D341Med (cell line): ENCODE data around the gene ABCC5.

Experiments
- DNase-seq: peaks from one replicate; pipeline ENCODE4 v3.0.0; 2012; ENCODE audit warnings: low spot score

Gene ABCC5

DNA sequence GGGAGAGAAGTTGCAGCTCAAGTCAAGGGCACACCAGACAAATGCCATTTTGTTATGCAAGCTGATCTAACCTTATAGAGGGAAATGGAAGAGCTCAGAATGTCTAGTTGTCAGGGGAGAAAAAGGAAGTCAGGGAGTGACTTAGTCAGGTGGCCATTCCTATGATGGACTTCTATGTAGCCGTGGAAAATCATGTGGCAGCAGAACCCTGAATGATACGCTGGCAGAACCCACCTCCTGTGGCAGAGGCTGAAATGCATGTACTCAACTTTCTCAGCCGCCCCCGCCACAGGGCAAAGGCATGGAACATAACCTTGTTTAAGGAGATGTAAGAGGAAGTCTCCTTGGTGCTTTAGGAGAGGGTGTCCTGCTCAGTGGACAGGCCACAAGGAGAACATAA lies 95.3 kb downstream of the ABCC5 start:
- no peak for DNase-seq

GRCh38 chr3:183921096-183921495 lies 96.6 kb downstream of the ABCC5 start:
- no peak for DNase-seq

DNA sequence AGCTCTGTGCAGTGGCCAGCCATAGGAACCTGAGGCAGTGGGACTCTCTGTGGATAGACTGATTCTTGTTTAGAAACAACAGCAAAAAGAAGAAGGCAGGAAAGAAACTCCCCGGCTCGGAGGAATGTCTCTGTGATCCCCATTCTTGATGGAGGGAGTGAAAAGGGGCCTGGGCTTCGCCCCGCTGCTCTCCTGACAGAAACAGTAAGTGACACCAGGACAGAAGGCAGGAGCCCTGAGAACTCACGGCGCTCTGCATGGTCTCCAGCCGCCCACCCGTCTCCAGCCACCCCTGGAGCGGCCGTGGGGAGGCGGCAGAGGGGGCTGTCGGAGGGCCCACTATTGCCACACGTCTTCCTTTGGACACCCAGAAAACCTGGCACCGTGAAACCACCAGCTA lies 97.3 kb downstream of the ABCC5 start:
- no peak for DNase-seq

DNA sequence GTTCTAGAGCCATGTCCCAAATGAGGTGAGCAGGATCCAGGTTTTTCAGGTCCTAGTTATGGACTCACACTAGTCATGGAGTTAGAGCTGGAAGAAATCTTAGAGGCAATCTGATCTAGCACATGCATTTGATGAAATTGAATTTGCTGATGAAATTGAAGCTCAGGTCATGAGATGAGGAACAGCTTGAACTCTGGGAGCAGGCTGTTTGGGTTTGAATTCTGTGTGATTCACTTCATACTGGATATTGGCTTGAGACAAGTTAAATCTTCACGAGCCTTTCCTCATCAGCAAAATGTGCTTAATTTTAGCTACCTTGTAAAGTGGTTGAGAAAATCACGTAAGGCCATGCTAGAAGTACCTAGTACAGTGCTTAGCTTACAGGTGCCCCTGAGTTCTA lies 99.5 kb downstream of the ABCC5 start:
- DNase-seq = no peak

- DNase-seq = no peak
Measured at GRCh38 chr3:183917776-183918175, 99.9 kb downstream of the ABCC5 start.

DNA sequence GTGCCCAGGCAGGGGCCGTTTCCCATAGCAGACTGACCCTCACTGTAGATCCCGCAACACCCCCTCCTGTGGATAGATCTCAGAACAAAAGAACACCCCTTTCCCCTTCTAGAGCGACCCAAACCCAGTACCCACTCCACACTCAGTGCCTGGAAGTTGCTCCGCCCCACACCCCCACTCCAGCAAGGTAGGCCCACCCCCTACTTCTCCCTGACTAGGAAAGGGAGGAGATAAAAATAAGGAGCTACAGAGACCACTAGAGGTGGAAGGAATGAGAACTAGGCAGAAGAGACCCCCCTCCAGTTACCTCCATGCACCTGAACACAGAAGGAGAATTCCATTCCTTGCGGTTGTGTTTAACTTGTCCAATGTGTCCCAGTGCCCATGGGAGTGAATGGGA lies 102.8 kb downstream of the ABCC5 start:
- no peak for DNase-seq

GRCh38 chr3:183913580-183913920 lies 104.1 kb downstream of the ABCC5 start:
- DNase-seq = no peak

- DNase-seq = no peak
Measured at GRCh38 chr3:183912895-183913579, 104.6 kb downstream of the ABCC5 start.

- DNase-seq = no peak
Measured at GRCh38 chr3:183911763-183912506, 105.7 kb downstream of the ABCC5 start.

GRCh38 chr3:183911087-183911486 lies 106.6 kb downstream of the ABCC5 start:
- DNase-seq = no peak

DNA sequence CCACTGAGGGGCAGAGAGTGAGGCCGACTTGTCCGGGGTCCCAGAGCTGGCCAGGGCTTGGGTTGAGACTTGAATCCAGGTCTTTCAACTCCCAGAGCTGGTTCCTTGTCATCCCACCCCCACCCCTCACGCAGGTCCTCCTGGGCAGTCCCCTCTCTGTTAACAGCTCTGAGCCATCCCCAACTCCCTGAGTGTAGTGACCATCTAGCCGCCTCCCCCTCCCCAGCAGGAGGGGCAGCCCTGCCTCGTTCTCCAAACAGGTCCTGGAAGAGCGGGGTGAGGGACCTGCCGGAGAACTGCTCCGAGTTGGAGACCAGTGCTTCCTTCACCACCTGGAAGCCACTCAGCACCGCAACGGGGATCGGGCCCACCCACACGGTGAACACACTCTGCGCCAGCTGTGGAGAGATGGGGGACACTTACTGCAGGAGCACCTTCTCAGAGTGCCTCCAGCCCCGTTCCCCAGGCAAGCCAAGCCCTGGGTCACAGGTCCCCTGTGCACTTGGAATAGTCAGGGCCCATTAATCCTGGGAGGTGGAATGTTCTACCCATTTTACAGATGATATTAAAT lies 108.6 kb downstream of the ABCC5 start:
- no peak for DNase-seq

- no peak for DNase-seq
Measured at GRCh38 chr3:183907911-183908331, 109.8 kb downstream of the ABCC5 start.

GRCh38 chr3:183907176-183907575 lies 110.5 kb downstream of the ABCC5 start:
- DNase-seq = no peak

GRCh38 chr3:183906234-183906921 lies 111.3 kb downstream of the ABCC5 start:
- DNase-seq = no peak

GRCh38 chr3:183904833-183905780 lies 112.6 kb downstream of the ABCC5 start:
- DNase-seq = no peak

- DNase-seq = no peak
Measured at GRCh38 chr3:183898028-183898431, 119.7 kb downstream of the ABCC5 start.

DNA sequence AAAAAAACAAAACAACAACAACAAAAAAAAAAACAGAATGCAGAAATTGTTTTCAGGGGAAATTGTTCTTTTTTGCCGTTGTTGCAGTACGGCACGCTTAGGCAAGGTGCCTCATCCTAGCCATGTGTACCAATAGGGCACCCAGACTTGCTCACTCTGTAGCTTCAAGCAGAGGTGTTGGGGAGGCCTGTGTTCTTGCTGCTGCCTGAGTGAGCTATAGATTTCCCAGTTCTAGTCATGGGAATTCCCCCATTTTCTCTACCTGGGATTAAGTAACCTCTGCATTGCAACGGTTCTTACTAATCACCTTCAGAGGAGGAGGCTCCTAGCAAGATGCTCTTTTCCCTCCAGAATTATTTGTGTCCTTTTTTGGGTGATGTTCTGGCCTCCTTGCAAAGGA lies 120.1 kb downstream of the ABCC5 start:
- DNase-seq = no peak

- DNase-seq = no peak
Measured at GRCh38 chr3:183896610-183897009, 121.1 kb downstream of the ABCC5 start.

- no peak for DNase-seq
Measured at GRCh38 chr3:183896184-183896583, 121.5 kb downstream of the ABCC5 start.

DNA sequence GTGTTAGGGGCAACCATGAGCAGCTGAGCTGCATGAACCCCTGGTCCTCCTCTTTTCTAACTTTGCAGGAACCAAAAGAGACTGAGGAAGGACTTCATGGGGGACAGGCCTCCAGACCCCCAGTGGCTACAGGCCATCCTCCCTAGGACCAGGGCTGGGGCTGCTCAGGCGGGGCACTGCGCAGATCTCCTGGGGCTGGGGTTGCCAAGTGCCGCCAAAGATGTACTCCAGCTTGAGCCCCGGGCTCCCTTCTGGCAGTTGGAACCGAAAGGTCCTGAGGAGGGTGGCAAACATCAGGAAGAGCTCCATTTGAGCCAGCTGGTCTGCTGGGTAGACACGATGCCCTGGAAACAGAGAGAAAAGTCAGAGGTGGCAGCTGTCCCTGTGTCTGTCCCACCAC lies 121.9 kb downstream of the ABCC5 start:
- no peak for DNase-seq

GRCh38 chr3:183895296-183895695 lies 122.4 kb downstream of the ABCC5 start:
- peak; percentile 82 for DNase-seq
